HCT116 (cell line): ENCODE data around the gene ASCC1. TPM values are rescaled to one million over a fixed set of nuclear protein-coding genes. Genes with fewer than 3 reads are reported as not detected.

Source experiments
- ATAC-seq: fragments of 200-7000 bp; cut with Tn5 transposase; 2 replicates; pipeline ENCODE4 v1.9.1; 2020; ENCODE audit warnings: mild to moderate bottlenecking, moderate library complexity
- BruUV-seq: library from RNA; stranded (reverse); fragments of 400-500 nt; replicated peaks from 2 replicates; lab custom pipeline; 2021; lab: Mats Ljungman, UMichigan
- CTCF ChIA-PET: fragments of 300-600 bp; sonication (Branson Sonifier 250); formaldehyde crosslinking; loops from one replicate; lab custom pipeline; 2021; ENCODE audit warnings: antibody characterized with exemption; lab: Charles Lee
- POLR2A ChIA-PET: fragments of 300-600, 350-600 bp; sonication (Branson Sonifier 250); formaldehyde crosslinking; loops from one replicate; lab custom pipeline; 2021; ENCODE audit warnings: antibody characterized with exemption; lab: Charles Lee
- RAD21 ChIA-PET, 2 experiments: fragments of 300-600 bp; sonication (Branson Sonifier 250); formaldehyde crosslinking; loops; one replicate each; lab custom pipeline; 2023; ENCODE audit warnings: low total read pairs in 2 of 2; ENCODE audit not compliant: uncharacterized antibody in 2 of 2, unreplicated experiment in 2 of 2, low non-redundant PET in 1 of 2; lab: Charles Lee
- DNase-seq: peaks from one replicate; pipeline ENCODE4 v3.0.0-alpha.2; 2010; ENCODE audit warnings: low read depth, low spot score
- H2AFZ ChIP-seq: fragments of 200-600 bp; shearing (Covaris generic), sonication (generic); 2 replicates; pipeline ENCODE4 v1.6.1; 2017; ENCODE audit warnings: low read depth, mixed run types, mixed read lengths, antibody characterized with exemption, low read length; ENCODE audit not compliant: poor library complexity, severe bottlenecking
- H3K27ac ChIP-seq: 2 replicates; pipeline ENCODE4 v1.5.1; 2012; ENCODE audit warnings: low read depth, low read length
- H3K27me3 ChIP-seq: fragments of 200-600 bp; sonication (generic); 2 replicates; pipeline ENCODE4 v1.6.1; 2016; ENCODE audit warnings: mixed run types, low read length, mixed read lengths; ENCODE audit not compliant: insufficient read depth
- H3K36me3 ChIP-seq, 2 experiments: fragments of 200-500 bp in 1 of 2; fragments of 200-600 bp in 1 of 2; sonication (Bioruptor generic) in 1 of 2; sonication (generic) in 1 of 2; 2 replicates each; pipeline versions ENCODE4 v1.5.1 to v1.6.1; 2014 to 2016; ENCODE audit warnings: low read length in 2 of 2, inconsistent platforms in 1 of 2, mixed read lengths in 1 of 2, mixed run types in 1 of 2; ENCODE audit not compliant: insufficient read depth in 2 of 2, control insufficient read depth in 1 of 2
- H3K4me1 ChIP-seq, 2 experiments: fragments of 200-600 bp in 1 of 2; sonication (generic) in 1 of 2; 2 replicates each; pipeline versions ENCODE4 v1.5.1 to v1.6.1; 2012 to 2017; ENCODE audit warnings: low read length in 2 of 2, inconsistent platforms in 1 of 2, mild to moderate bottlenecking in 1 of 2, mixed read lengths in 1 of 2, mixed run types in 1 of 2, moderate library complexity in 1 of 2; ENCODE audit not compliant: insufficient read depth in 2 of 2, control insufficient read depth in 1 of 2
- H3K4me2 ChIP-seq: fragments of 200-600 bp; sonication (generic); 2 replicates; pipeline ENCODE4 v1.6.1; 2017; ENCODE audit warnings: mixed run types, low read length, mixed read lengths
- H3K4me3 ChIP-seq, 2 experiments: fragments of 200-600 bp in 1 of 2; sonication (generic) in 1 of 2; replicated peaks in 1 of 2; 2 replicates each; pipeline ENCODE4 v1.5.1; 2011 to 2016; ENCODE audit warnings: low read length in 2 of 2, control low read depth in 1 of 2, low read depth in 1 of 2, mild to moderate bottlenecking in 1 of 2, mixed read lengths in 1 of 2, mixed run types in 1 of 2
- H3K79me2 ChIP-seq: fragments of 200-600 bp; sonication (generic); 2 replicates; pipeline ENCODE4 v1.6.1; 2017; ENCODE audit warnings: mild to moderate bottlenecking, mixed run types, low read length, moderate library complexity, mixed read lengths; ENCODE audit not compliant: insufficient read depth
- H3K9ac ChIP-seq: fragments of 200-600 bp; sonication (generic); 2 replicates; pipeline ENCODE4 v1.6.1; 2016; ENCODE audit warnings: low read length, mixed read lengths
- H3K9me2 ChIP-seq: fragments of 200-600 bp; sonication (generic), shearing (Covaris generic); 2 replicates; pipeline ENCODE4 v1.6.1; 2017; ENCODE audit warnings: mixed run types, mild to moderate bottlenecking, moderate library complexity; ENCODE audit not compliant: insufficient read depth
- H3K9me3 ChIP-seq, 2 experiments: fragments of 200-500 bp in 1 of 2; fragments of 200-600 bp in 1 of 2; sonication (Bioruptor generic) in 1 of 2; sonication (generic) in 1 of 2; 2 replicates each; pipeline ENCODE4 v1.6.1; 2014 to 2017; ENCODE audit warnings: low read length in 2 of 2, mixed read lengths in 2 of 2, inconsistent platforms in 1 of 2, low read depth in 1 of 2, mild to moderate bottlenecking in 1 of 2, mixed run types in 1 of 2, moderate library complexity in 1 of 2; ENCODE audit not compliant: control insufficient read depth in 1 of 2, insufficient read depth in 1 of 2
- H4K20me1 ChIP-seq: fragments of 200-600 bp; sonication (generic), shearing (Covaris generic); 2 replicates; pipeline ENCODE4 v1.6.1; 2017; ENCODE audit warnings: mixed run types, mild to moderate bottlenecking, moderate library complexity; ENCODE audit not compliant: insufficient read depth
- ATF3 ChIP-seq: IDR thresholded peaks from 2 replicates; pipeline ENCODE4 v1.6.1; 2012
- CBX3 ChIP-seq: IDR thresholded peaks from 2 replicates; pipeline ENCODE4 v1.6.1; 2012; ENCODE audit warnings: low read depth
- EGR1 ChIP-seq: IDR thresholded peaks from 2 replicates; pipeline ENCODE4 v1.6.1; 2012; ENCODE audit warnings: low read depth
- ELF1 ChIP-seq: IDR thresholded peaks from 2 replicates; pipeline ENCODE4 v1.6.1; 2012; ENCODE audit warnings: low read depth, borderline replicate concordance
- EZH2phosphoT487 ChIP-seq: fragments of 200-600 bp; IDR thresholded peaks from 2 replicates; pipeline ENCODE4 v1.6.1; 2018; ENCODE audit warnings: antibody characterized with exemption, borderline replicate concordance
- MAX ChIP-seq: IDR thresholded peaks from 2 replicates; pipeline ENCODE4 v1.6.1; 2012
- RAD21 ChIP-seq: IDR thresholded peaks from 2 replicates; pipeline ENCODE4 v1.6.1; 2012; ENCODE audit warnings: low read depth, mild to moderate bottlenecking
- REST ChIP-seq: IDR thresholded peaks from 2 replicates; pipeline ENCODE4 v1.6.1; 2012; ENCODE audit warnings: low read depth
- SP1 ChIP-seq: IDR thresholded peaks from 2 replicates; pipeline ENCODE4 v1.6.1; 2012; ENCODE audit warnings: low read depth
- SRF ChIP-seq: IDR thresholded peaks from 2 replicates; pipeline ENCODE4 v1.6.1; 2012; ENCODE audit warnings: low read depth
- YY1 ChIP-seq: IDR thresholded peaks from 2 replicates; pipeline ENCODE4 v1.6.1; 2011; ENCODE audit warnings: low read length, low read depth, moderate library complexity, mild to moderate bottlenecking; ENCODE audit not compliant: insufficient replicate concordance; ENCODE audit errors: extremely low read depth
- intact Hi-C: fragments of 100-400 bp; cut with micrococcal nuclease; formaldehyde crosslinking; loops from 2 replicates; pipeline ENCODE4 v1.10.0; 2022
- total RNA-seq: library from RNA; stranded (reverse); gene quantifications from one replicate; pipeline ENCODE4 v1.2.1, GENCODE V29; 2021; ENCODE audit not compliant: unreplicated experiment

Gene ASCC1
- total RNA-seq, 1 experiment from 2014 or later = 34.5 TPM

GRCh38 chr10:72121389-72121788 lies 94.7 kb downstream of the ASCC1 start:
- DNase-seq (no peak), ATAC-seq (no peak)
- H3K79me2 ChIP-seq = no peaks in the 10 kb centered on the region
- intact Hi-C loops = no loop called here
- POLR2A ChIA-PET = no interaction called here
- H3K27ac ChIP-seq = no peak overlapping the region
- BruUV-seq = no TSS peak
- H3K4me1 ChIP-seq = no peaks in the 10 kb centered on the region
- TF ChIP-seq REST (no peak), ELF1 (no peak), ATF3 (no peak), YY1 (no peak), SRF (no peak), EGR1 (no peak), EZH2phosphoT487 (no peak), CBX3 (no peak), RAD21 (no peak), SP1 (no peak), MAX (no peak)
- no peaks in the 10 kb centered on the region for H3K9me3 ChIP-seq
- H3K4me3 ChIP-seq = no peak overlapping the region
- H2AFZ ChIP-seq = no peak overlapping the region
- no peak overlapping the region for H3K9ac ChIP-seq
- CTCF ChIA-PET = no interaction called here
- H4K20me1 ChIP-seq = no peaks in the 10 kb centered on the region
- H3K27me3 ChIP-seq = no peaks in the 10 kb centered on the region
- H3K4me2 ChIP-seq = no peak overlapping the region
- H3K9me2 ChIP-seq = no peaks in the 10 kb centered on the region
- no peaks in the 10 kb centered on the region for H3K36me3 ChIP-seq
- RAD21 ChIA-PET = no interaction called here
